Iris pigment epithelial cell (primary cell): Measurements from ENCODE around the gene TECTA.
A peak's percentile ranks its signal among the peaks of the same experiment; 100 is the strongest.
"Not testable (repeated sequence)": the region's sequence is repeated elsewhere in the genome, so short reads cannot be mapped to it uniquely, and the experiment has no call there.

ENCODE experiments used
- DNase-seq: peaks from one replicate; pipeline ENCODE4 v3.0.0-alpha.2; 2011; ENCODE audit warnings: low read depth

TECTA gene

DNA sequence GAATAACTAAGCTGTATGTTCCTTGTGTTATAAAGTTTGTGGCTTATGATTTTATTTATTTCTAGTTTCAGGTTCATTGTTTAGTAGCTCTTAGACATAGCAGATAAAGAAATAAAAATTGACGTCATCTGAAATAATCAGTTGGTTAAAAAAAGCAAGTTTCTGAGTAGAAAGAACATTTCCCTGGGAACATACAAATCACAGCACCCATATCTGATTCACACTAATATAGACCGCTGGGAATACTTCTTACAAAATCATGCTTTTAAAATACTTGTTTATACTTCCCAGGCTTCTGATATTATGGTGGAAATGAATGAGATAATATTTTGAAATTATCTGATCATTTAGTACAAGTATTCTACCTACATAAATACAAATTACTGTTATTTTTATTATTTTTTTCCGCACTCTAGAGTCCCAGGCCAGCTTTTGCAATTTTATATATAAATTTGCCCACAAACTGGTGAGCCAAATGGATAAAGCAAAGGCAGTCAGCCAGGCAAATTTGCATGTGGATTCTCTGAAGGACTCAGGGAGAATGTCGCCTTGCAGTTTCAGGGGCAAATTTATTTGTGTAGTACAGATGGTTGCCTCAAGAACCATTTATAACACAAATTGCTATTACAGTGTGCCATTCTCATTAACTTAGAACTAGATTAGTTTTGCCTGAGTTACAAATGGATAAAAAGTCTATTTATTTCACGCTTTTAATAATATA is 128.6 kb downstream of the TECTA start:
- DNase-seq, result no peak

GRCh38 chr11:121231576-121232278 is 130.7 kb downstream of the TECTA start:
- no peak for DNase-seq

DNA sequence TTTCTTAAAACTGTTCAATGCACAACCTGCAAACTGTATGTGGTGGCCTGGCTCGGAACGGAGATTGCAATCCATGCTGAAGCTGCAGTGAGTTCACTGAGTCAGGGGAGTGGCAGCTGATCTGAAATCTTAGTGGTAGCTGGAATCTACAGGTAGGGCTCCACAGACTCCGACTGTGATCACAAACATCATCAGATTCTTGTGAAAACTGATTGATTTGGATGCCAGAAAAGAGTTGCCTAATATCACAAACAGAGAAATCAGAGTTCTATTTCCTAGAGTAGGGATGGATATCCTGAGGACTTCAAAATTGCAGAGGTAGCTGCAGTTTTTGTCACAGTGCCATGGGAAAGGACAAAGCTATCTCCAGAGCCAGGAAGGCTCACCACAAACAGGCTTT is 134.0 kb downstream of the TECTA start:
- no peak for DNase-seq

DNA sequence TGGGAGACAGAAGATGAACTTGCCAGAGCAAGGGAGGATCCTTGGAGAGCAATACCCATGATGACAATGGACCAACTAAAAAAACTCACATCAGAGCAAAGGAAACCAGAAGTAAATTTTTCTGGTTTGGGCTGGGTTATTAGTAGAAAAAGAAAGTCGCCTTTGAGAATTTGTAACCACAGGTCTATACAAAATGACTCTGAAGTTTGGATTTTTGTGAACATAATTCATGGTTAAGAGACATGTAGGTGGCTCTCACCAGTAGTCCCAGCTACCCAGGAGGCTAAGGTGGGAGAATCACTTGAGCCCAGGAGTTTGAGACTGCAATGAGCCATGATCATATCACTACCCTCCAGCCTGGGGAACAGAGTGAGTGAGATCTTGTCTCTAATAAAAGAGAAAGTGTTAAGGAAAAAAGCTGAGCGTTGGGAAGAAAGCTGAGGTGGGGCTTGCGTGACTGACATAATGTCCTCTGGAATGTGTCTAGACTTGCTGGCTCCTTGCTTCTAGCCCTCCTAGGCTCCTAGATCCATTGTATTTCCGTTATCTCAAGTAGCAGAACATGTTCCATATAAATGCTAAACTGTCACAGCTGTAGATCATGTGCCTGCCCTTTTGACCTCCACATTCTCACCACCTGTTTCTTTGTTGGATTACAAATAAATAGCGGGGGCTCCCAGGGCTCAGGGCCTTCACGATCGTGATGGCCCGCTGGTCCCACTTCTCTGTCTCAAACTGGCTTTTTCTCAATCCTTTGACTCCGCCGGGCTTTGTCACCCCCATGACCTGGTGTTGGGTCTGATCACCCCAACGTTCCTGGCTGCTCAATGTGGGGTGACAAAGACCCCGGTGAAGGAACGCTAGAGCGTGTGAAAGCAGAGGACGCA is 135.3 kb downstream of the TECTA start:
- DNase-seq, result peak; percentile 27

- not testable (repeated sequence) for DNase-seq
Observed at GRCh38 chr11:121237247-121237646, 136.2 kb downstream of the TECTA start.

- DNase-seq, result peak; percentile 76
Observed at GRCh38 chr11:121237686-121238658, 136.9 kb downstream of the TECTA start.

DNA sequence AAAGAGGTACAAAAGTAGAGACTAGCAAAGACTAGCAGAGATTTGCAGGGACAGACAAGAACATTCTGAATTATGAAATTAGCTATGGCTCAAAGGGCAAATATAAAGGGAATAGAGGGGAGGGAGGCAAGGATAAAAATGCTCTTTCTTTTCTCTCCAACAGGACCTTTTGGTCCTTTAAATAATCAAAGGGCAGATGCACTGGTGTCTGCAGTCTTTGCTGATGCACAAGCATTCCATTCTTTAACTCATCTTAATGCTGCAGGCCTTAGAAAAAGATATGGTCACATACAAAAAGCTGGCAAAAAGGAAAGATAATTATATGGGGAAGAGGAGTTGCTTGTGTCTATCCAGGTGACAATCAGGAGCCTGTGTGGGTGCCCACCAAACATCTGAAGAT is 137.9 kb downstream of the TECTA start:
- no peak for DNase-seq

DNA sequence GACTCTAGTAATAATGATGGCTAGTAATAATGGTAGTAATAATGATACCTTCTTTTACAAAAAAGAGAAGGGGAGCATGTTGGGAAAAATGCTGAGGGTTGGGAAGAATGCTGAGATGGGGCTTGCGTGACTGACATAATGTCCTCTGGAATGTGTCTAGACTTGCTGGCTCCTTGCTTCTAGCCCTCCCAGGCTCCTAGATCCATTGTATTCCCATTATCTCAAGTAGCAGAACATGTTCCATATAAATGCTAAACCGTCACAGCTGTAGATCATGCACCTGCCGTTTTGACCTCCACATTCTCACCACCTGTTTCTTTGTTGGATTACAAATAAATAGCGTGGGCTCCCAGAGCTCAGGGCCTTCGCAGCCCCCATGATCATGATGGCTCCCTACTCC is 139.0 kb downstream of the TECTA start:
- DNase-seq, result not testable (repeated sequence)

GRCh38 chr11:121240650-121241303 is 139.7 kb downstream of the TECTA start:
- no peak for DNase-seq
